ENCODE results near the gene ENO1. TPM values are rescaled to one million over a fixed set of nuclear protein-coding genes. Genes with fewer than 3 reads are reported as not detected.

ENO1 gene
- total and polyA plus RNA-seq, 9 of the 15 experiments (the other 6 are each of a cell fraction or from before 2014, with no cell fraction given): 2,249 to 7,472 (median 2,868) TPM

- TF ChIP-seq, protein P1, sequence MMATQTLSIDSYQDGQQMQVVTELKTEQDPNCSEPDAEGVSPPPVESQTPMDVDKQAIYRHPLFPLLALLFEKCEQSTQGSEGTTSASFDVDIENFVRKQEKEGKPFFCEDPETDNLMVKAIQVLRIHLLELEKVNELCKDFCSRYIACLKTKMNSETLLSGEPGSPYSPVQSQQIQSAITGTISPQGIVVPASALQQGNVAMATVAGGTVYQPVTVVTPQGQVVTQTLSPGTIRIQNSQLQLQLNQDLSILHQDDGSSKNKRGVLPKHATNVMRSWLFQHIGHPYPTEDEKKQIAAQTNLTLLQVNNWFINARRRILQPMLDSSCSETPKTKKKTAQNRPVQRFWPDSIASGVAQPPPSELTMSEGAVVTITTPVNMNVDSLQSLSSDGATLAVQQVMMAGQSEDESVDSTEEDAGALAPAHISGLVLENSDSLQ (IDR thresholded peaks at IDR 0.05): no peak
- TF ChIP-seq KLF10 (CRISPR knock-in tag; IDR thresholded peaks at IDR 0.05) (no peak), HMG20B (CRISPR knock-in tag; IDR thresholded peaks at IDR 0.05) (no peak), TFE3 (CRISPR knock-in tag; IDR thresholded peaks at IDR 0.05) (no peak), BRF2 (IDR thresholded peaks at IDR 0.05; ENCODE audit: borderline replicate concordance, insufficient read depth, insufficient read length) (no peak), DMBX1 (CRISPR knock-in tag; IDR thresholded peaks at IDR 0.05; ENCODE audit: borderline replicate concordance) (no peak), PHF8 (IDR thresholded peaks at IDR 0.05; ENCODE audit: borderline replicate concordance, low read length) (peak; percentile 91), JUNB (CRISPR knock-in tag; conservative IDR thresholded peaks at IDR 0.05) (no peak), RBFOX2 (IDR thresholded peaks at IDR 0.05; ENCODE audit: low read depth, low read length) (peak; percentile 98), ZNF165 (CRISPR knock-in tag; IDR thresholded peaks at IDR 0.05; ENCODE audit: borderline replicate concordance) (no peak), HSF4 (CRISPR knock-in tag; IDR thresholded peaks at IDR 0.05; ENCODE audit: borderline replicate concordance) (no peak)
These were observed 60.8 kb downstream of the ENO1 start, which contains the start of gene RERE (continued) for GRCh38 chr1:8817412-8818324.
